HEK293T (cell line): ENCODE measurements around the gene U2AF2.

ENCODE experiments used
- ARNT ChIP-seq: fragments of 450-650 bp; IDR thresholded peaks from 2 replicates; pipeline ENCODE4 v1.6.1; 2017; ENCODE audit warnings: mild to moderate bottlenecking
- BHLHE40 ChIP-seq: fragments of 450-650 bp; IDR thresholded peaks from 2 replicates; pipeline ENCODE4 v1.6.1; 2016; ENCODE audit warnings: mild to moderate bottlenecking, moderate library complexity, borderline replicate concordance
- FOXK2 ChIP-seq: fragments of 450-650 bp; IDR thresholded peaks from 2 replicates; pipeline ENCODE4 v1.6.1; 2016; ENCODE audit warnings: mild to moderate bottlenecking
- FOXM1 ChIP-seq: fragments of 450-650 bp; IDR thresholded peaks from 2 replicates; pipeline ENCODE4 v1.6.1; 2017; ENCODE audit warnings: mild to moderate bottlenecking, borderline replicate concordance
- L3MBTL2 ChIP-seq: fragments of 450-650 bp; conservative IDR thresholded peaks from 2 replicates; pipeline ENCODE4 v1.6.1; 2016; ENCODE audit warnings: mild to moderate bottlenecking
- LEF1 ChIP-seq: fragments of 450-650 bp; IDR thresholded peaks from 2 replicates; pipeline ENCODE4 v1.6.1; 2017; ENCODE audit warnings: mild to moderate bottlenecking, borderline replicate concordance
- NFRKB ChIP-seq: fragments of 450-650 bp; IDR thresholded peaks from 2 replicates; pipeline ENCODE4 v1.6.1; 2016; ENCODE audit warnings: mild to moderate bottlenecking, moderate library complexity
- SP1 ChIP-seq: fragments of 450-650 bp; IDR thresholded peaks from 2 replicates; pipeline ENCODE4 v1.6.1; 2017
- SUZ12 ChIP-seq: fragments of 450-650 bp; IDR thresholded peaks from 2 replicates; pipeline ENCODE4 v1.6.1; 2016; ENCODE audit warnings: mild to moderate bottlenecking
- TARDBP ChIP-seq: fragments of 450-650 bp; IDR thresholded peaks from 2 replicates; pipeline ENCODE4 v1.6.1; 2016
- ZNF384 ChIP-seq: fragments of 450-650 bp; IDR thresholded peaks from 2 replicates; pipeline ENCODE4 v1.6.1; 2016
- TF ChIP-seq, protein P1 (sequence below): fragments of 450-650 bp; IDR thresholded peaks from 2 replicates; pipeline ENCODE4 v1.6.1; 2016

DNA sequence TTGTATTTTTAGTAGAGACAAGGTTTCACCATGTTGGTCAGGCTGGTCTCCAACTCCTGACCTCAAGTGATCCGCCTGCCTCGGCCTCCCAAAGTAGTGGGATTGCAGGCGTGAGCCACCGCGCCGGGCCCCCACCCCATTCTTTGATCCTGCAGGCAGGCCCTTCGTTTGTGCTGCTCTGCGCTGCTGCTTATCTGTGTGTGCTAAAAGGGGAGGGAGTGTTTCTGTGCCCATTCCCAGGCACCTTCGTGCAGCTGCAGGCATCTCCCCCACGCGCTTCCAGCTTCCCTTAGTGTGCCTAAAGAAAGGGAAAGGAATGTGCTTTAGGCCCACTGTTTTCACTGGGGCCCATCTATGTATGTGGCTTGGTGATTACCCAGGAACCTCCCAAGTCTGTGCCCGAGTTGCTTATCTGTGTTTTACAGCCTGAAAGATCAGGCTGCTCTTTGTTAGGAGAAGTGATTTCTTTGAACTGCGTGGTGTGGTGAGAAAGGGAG lies 47.3 kb downstream of the U2AF2 start:
- TF ChIP-seq, protein P1, sequence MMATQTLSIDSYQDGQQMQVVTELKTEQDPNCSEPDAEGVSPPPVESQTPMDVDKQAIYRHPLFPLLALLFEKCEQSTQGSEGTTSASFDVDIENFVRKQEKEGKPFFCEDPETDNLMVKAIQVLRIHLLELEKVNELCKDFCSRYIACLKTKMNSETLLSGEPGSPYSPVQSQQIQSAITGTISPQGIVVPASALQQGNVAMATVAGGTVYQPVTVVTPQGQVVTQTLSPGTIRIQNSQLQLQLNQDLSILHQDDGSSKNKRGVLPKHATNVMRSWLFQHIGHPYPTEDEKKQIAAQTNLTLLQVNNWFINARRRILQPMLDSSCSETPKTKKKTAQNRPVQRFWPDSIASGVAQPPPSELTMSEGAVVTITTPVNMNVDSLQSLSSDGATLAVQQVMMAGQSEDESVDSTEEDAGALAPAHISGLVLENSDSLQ: no peak
- TF ChIP-seq ZNF384 (no peak), FOXM1 (no peak), SP1 (no peak), SUZ12 (no peak), FOXK2 (no peak), LEF1 (no peak), BHLHE40 (no peak), TARDBP (no peak), L3MBTL2 (no peak), NFRKB (no peak), ARNT (no peak)
